Loucy (cell line): ENCODE data around the gene PPP2R3B.
"Not testable (repeated sequence)": the region's sequence is repeated elsewhere in the genome, so short reads cannot be mapped to it uniquely, and the experiment has no call there.

Experiments
- H2AFZ ChIP-seq: fragments of 200-600 bp; sonication (generic); 2 replicates; pipeline ENCODE4 v1.6.0; 2016; ENCODE audit warnings: antibody characterized with exemption, mild to moderate bottlenecking, low read length, moderate library complexity
- H3F3A ChIP-seq: fragments of 200-600 bp; 2 replicates; pipeline ENCODE4 v1.6.0; 2016; ENCODE audit warnings: antibody characterized with exemption, low read depth, mild to moderate bottlenecking
- H3K27me3 ChIP-seq: fragments of 200-600 bp; sonication (generic); 2 replicates; pipeline ENCODE4 v1.6.1; 2014; ENCODE audit warnings: low read length, mild to moderate bottlenecking; ENCODE audit not compliant: insufficient read depth, poor library complexity, severe bottlenecking
- H3K36me3 ChIP-seq: fragments of 200-600 bp; sonication (generic); 2 replicates; pipeline ENCODE4 v1.6.1; 2016; ENCODE audit warnings: low read length; ENCODE audit not compliant: insufficient read depth
- H3K4me1 ChIP-seq: fragments of 200-600 bp; sonication (generic); 2 replicates; pipeline ENCODE4 v1.5.1; 2014; ENCODE audit warnings: low read length, mild to moderate bottlenecking; ENCODE audit not compliant: insufficient read depth, poor library complexity, severe bottlenecking
- H3K4me2 ChIP-seq: fragments of 200-600 bp; sonication (generic); 2 replicates; pipeline ENCODE4 v1.6.0; 2014; ENCODE audit warnings: antibody characterized with exemption, low read length, low read depth, mild to moderate bottlenecking; ENCODE audit not compliant: poor library complexity, severe bottlenecking
- H3K4me3 ChIP-seq: fragments of 200-600 bp; sonication (generic); 2 replicates; pipeline ENCODE4 v1.5.1; 2014; ENCODE audit warnings: low read length, mild to moderate bottlenecking, mixed read lengths; ENCODE audit not compliant: poor library complexity, severe bottlenecking
- H3K79me2 ChIP-seq: fragments of 200-600 bp; sonication (generic); 2 replicates; pipeline ENCODE4 v1.6.1; 2014; ENCODE audit warnings: low read length; ENCODE audit not compliant: insufficient read depth
- H3K9ac ChIP-seq: fragments of 200-600 bp; sonication (generic); 2 replicates; pipeline ENCODE4 v1.6.0; 2014; ENCODE audit warnings: mild to moderate bottlenecking, low read depth, low read length, moderate library complexity; ENCODE audit not compliant: poor library complexity, severe bottlenecking
- H3K9me2 ChIP-seq: fragments of 200-600 bp; sonication (generic); replicated peaks from 2 replicates; pipeline ENCODE4 v1.6.1; 2016; ENCODE audit warnings: low read depth, low read length, mixed read lengths
- H3K9me3 ChIP-seq: fragments of 200-600 bp; sonication (generic); 2 replicates; pipeline ENCODE4 v1.6.1; 2014; ENCODE audit warnings: mild to moderate bottlenecking, antibody characterized with exemption, low read length, low read depth; ENCODE audit not compliant: insufficient read depth
- H4K20me1 ChIP-seq: fragments of 200-600 bp; sonication (generic); 2 replicates; pipeline ENCODE4 v1.6.0; 2014; ENCODE audit warnings: antibody characterized with exemption, low read length, mild to moderate bottlenecking; ENCODE audit not compliant: insufficient read depth, poor library complexity, severe bottlenecking
- CTCF ChIP-seq: fragments of 200-600 bp; sonication (generic); conservative IDR thresholded peaks from 2 replicates; pipeline ENCODE4 v1.5.1; 2014; ENCODE audit warnings: mild to moderate bottlenecking, antibody characterized with exemption, low read length
- EZH2phosphoT487 ChIP-seq: fragments of 200-600 bp; IDR thresholded peaks from 2 replicates; pipeline ENCODE4 v1.6.1; 2018; ENCODE audit warnings: antibody characterized with exemption, mild to moderate bottlenecking, moderate library complexity, borderline replicate concordance

The PPP2R3B gene

GRCh38 chrX:351736-352135 lies 35.0 kb downstream of the PPP2R3B start:
- no peaks in the 10 kb centered on the region for H3K36me3 ChIP-seq
- no peaks in the 10 kb centered on the region for H3K79me2 ChIP-seq
- TF ChIP-seq CTCF: no peak
- TF ChIP-seq EZH2phosphoT487: no peak
- H4K20me1 ChIP-seq: no peaks in the 10 kb centered on the region
- H3K9me3 ChIP-seq: no peaks in the 10 kb centered on the region
- H3K4me1 ChIP-seq: no peaks in the 10 kb centered on the region
- H3K4me3 ChIP-seq: no peak overlapping the region
- no peak overlapping the region for H2AFZ ChIP-seq
- H3K9me2 ChIP-seq: no peaks in the 10 kb centered on the region
- no peaks in the 10 kb centered on the region for H3F3A ChIP-seq
- H3K9ac ChIP-seq: no peak overlapping the region
- H3K27me3 ChIP-seq: no peaks in the 10 kb centered on the region
- no peak overlapping the region for H3K4me2 ChIP-seq

- H3K79me2 ChIP-seq, H3K27me3 ChIP-seq, H3K9ac ChIP-seq, H4K20me1 ChIP-seq, H3K36me3 ChIP-seq, H3K9me3 ChIP-seq, H3K4me3 ChIP-seq, H3K9me2 ChIP-seq, H3K4me1 ChIP-seq, H2AFZ ChIP-seq, H3F3A ChIP-seq, H3K4me2 ChIP-seq: not testable (repeated sequence)
Observed at GRCh38 chrX:351324-351641, 35.4 kb downstream of the PPP2R3B start.

GRCh38 chrX:350534-351323 lies 36.0 kb downstream of the PPP2R3B start:
- no peak for TF ChIP-seq EZH2phosphoT487
- no peak for TF ChIP-seq CTCF
- Histone ChIP-seq H3K27me3 (no peaks in the 10 kb centered on the region), H3K9ac (no peak overlapping the region), H3F3A (no peaks in the 10 kb centered on the region), H3K4me1 (no peaks in the 10 kb centered on the region), H3K79me2 (no peaks in the 10 kb centered on the region), H3K9me3 (no peaks in the 10 kb centered on the region), H4K20me1 (no peaks in the 10 kb centered on the region), H2AFZ (no peak overlapping the region), H3K4me3 (no peak overlapping the region), H3K9me2 (no peaks in the 10 kb centered on the region), H3K4me2 (no peak overlapping the region), H3K36me3 (no peaks in the 10 kb centered on the region)

- Histone ChIP-seq H4K20me1 (no peaks in the 10 kb centered on the region), H3F3A (no peaks in the 10 kb centered on the region), H3K9me3 (no peaks in the 10 kb centered on the region), H3K27me3 (no peaks in the 10 kb centered on the region), H3K36me3 (no peaks in the 10 kb centered on the region), H2AFZ (no peak overlapping the region), H3K4me3 (no peak overlapping the region), H3K4me1 (no peaks in the 10 kb centered on the region), H3K9ac (no peak overlapping the region), H3K4me2 (no peak overlapping the region), H3K79me2 (no peaks in the 10 kb centered on the region), H3K9me2 (no peaks in the 10 kb centered on the region)
- TF ChIP-seq EZH2phosphoT487 (no peak), CTCF (no peak)
Observed at GRCh38 chrX:350148-350533, 36.6 kb downstream of the PPP2R3B start.
